Measurements from ENCODE around the gene C9orf85. TPM values are rescaled to one million over a fixed set of nuclear protein-coding genes. Genes with fewer than 3 reads are reported as not detected.

Gene C9orf85
- total and polyA plus RNA-seq, 5 donors from 2014 or later: 7.2 to 14.7 (median 10.5) TPM

GRCh38 chr9:71884005-71884404 lies 27.4 kb upstream of the C9orf85 start:
- DNase-seq: no peak
- no peak for ATAC-seq (ENCODE audit: low read depth in 2 of 2)
- Histone ChIP-seq H3K27ac (ENCODE audit: insufficient read depth, low read length, poor library complexity, severe bottlenecking) (no peak overlapping the region), H3K4me3 (ENCODE audit: low read depth, low read length) (no peak overlapping the region), H3K4me1 (ENCODE audit: control insufficient read depth, insufficient read depth, low read length, poor library complexity, severe bottlenecking) (peaks cover 27% of the 10 kb centered on the region), H3K36me3 (ENCODE audit: control insufficient read depth, insufficient read depth, low read length) (no peaks in the 10 kb centered on the region), H3K27me3 (ENCODE audit: control insufficient read depth, insufficient read depth, low read length) (no peaks in the 10 kb centered on the region), H3K9me3 (ENCODE audit: control insufficient read depth in 2 of 2, low read length in 2 of 2) (peaks cover 23 to 32% of the 10 kb centered on the region in 2 experiments)
- peak overlapping the region in 1 of 3 donors; percentile 96 for H3K27ac Mint-ChIP-seq
- peaks cover 30 to 48% (median 37%) of the 10 kb centered on the region in 4 donors for H3K4me1 Mint-ChIP-seq
- H3K9me3 Mint-ChIP-seq: peaks cover 0 to 38% (median 15%) of the 10 kb centered on the region in 7 donors
- H3K36me3 Mint-ChIP-seq: peaks cover 25% of the 10 kb centered on the region
- H3K27me3 Mint-ChIP-seq: no peaks in the 10 kb centered on the region
- no peak overlapping the region for H3K4me3 Mint-ChIP-seq

GRCh38 chr9:71885467-71885866 lies 26.0 kb upstream of the C9orf85 start:
- peak; percentile 28 to 50 for ATAC-seq (ENCODE audit: low read depth in 2 of 2)
- no peaks in the 10 kb centered on the region for H3K27me3 Mint-ChIP-seq
- no peaks in the 10 kb centered on the region for H3K27me3 ChIP-seq (ENCODE audit: control insufficient read depth, insufficient read depth, low read length)
- peaks cover 0 to 28% (median 12%) of the 10 kb centered on the region in 7 donors for H3K9me3 Mint-ChIP-seq
- H3K36me3 Mint-ChIP-seq: peaks cover 30% of the 10 kb centered on the region
- DNase-seq: no peak
- H3K4me3 Mint-ChIP-seq: peak overlapping the region in 3 of 4 donors; percentile 3 to 43 (median 19)
- peaks cover 27% of the 10 kb centered on the region for H3K4me1 ChIP-seq (ENCODE audit: control insufficient read depth, insufficient read depth, low read length, poor library complexity, severe bottlenecking)
- H3K4me1 Mint-ChIP-seq: peaks cover 31 to 54% (median 45%) of the 10 kb centered on the region in 4 donors
- no peaks in the 10 kb centered on the region for H3K36me3 ChIP-seq (ENCODE audit: control insufficient read depth, insufficient read depth, low read length)
- peak overlapping the region; percentile 12 to 89 (median 50) for H3K27ac Mint-ChIP-seq
- peak overlapping the region; percentile 48 for H3K4me3 ChIP-seq (ENCODE audit: low read depth, low read length)
- H3K27ac ChIP-seq (ENCODE audit: insufficient read depth, low read length, poor library complexity, severe bottlenecking): peak overlapping the region; percentile 56
- H3K9me3 ChIP-seq (ENCODE audit: control insufficient read depth in 2 of 2, low read length in 2 of 2): peaks cover 13 to 19% of the 10 kb centered on the region in 2 experiments

GRCh38 chr9:71886015-71886414 lies 25.4 kb upstream of the C9orf85 start:
- H3K27me3 Mint-ChIP-seq: no peaks in the 10 kb centered on the region
- peaks cover 34 to 55% (median 45%) of the 10 kb centered on the region in 4 donors for H3K4me1 Mint-ChIP-seq
- peak overlapping the region in 3 of 4 donors; percentile 11 to 65 (median 36) for H3K4me3 Mint-ChIP-seq
- Histone ChIP-seq H3K36me3 (ENCODE audit: control insufficient read depth, insufficient read depth, low read length) (no peaks in the 10 kb centered on the region), H3K4me3 (ENCODE audit: low read depth, low read length) (peak overlapping the region; percentile 48), H3K9me3 (ENCODE audit: control insufficient read depth in 2 of 2, low read length in 2 of 2) (peaks cover 11 to 18% of the 10 kb centered on the region in 2 experiments), H3K27ac (ENCODE audit: insufficient read depth, low read length, poor library complexity, severe bottlenecking) (peak overlapping the region; percentile 56), H3K4me1 (ENCODE audit: control insufficient read depth, insufficient read depth, low read length, poor library complexity, severe bottlenecking) (peaks cover 27% of the 10 kb centered on the region), H3K27me3 (ENCODE audit: control insufficient read depth, insufficient read depth, low read length) (no peaks in the 10 kb centered on the region)
- H3K9me3 Mint-ChIP-seq: peaks cover 0 to 26% (median 10%) of the 10 kb centered on the region in 7 donors
- H3K27ac Mint-ChIP-seq: peak overlapping the region; percentile 50 to 89 (median 68)
- DNase-seq (no peak), ATAC-seq (ENCODE audit: low read depth in 2 of 2) (no peak)
- peaks cover 27% of the 10 kb centered on the region for H3K36me3 Mint-ChIP-seq

DNA sequence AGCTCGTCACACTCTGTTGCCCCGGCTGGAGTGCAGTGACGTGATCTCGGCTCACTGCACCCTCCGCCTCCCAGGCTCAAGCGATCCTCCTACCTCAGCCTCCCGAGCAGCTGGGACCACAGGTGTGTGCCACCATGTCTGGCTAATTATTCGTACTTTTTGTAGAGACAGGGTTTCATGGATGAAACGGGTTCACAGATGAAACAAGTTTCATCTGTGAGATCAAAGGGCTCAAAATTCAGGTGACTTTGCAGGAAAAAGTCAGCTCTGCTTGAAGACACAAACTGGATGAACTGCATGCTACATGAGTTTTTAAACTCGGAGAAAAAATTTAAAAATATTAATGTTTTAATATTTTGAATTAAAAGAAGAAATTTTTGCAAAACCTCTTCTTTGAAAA lies 24.9 kb upstream of the C9orf85 start:
- no peaks in the 10 kb centered on the region for H3K27me3 Mint-ChIP-seq

GRCh38 chr9:71887362-71887761 lies 24.1 kb upstream of the C9orf85 start:
- Mint-ChIP-seq H3K4me1 (peaks cover 35 to 62% (median 51%) of the 10 kb centered on the region in 4 donors), H3K9me3 (peaks cover 0 to 18% (median 7%) of the 10 kb centered on the region in 7 donors), H3K27me3 (no peaks in the 10 kb centered on the region), H3K36me3 (peaks cover 17% of the 10 kb centered on the region), H3K4me3 (peak overlapping the region in 1 of 4 donors; percentile 7), H3K27ac (peak overlapping the region; percentile 22 to 50 (median 41))
- Histone ChIP-seq H3K9me3 (ENCODE audit: control insufficient read depth in 2 of 2, low read length in 2 of 2) (peaks cover 8 to 9% of the 10 kb centered on the region in 2 experiments), H3K4me1 (ENCODE audit: control insufficient read depth, insufficient read depth, low read length, poor library complexity, severe bottlenecking) (peaks cover 27% of the 10 kb centered on the region), H3K27me3 (ENCODE audit: control insufficient read depth, insufficient read depth, low read length) (no peaks in the 10 kb centered on the region), H3K27ac (ENCODE audit: insufficient read depth, low read length, poor library complexity, severe bottlenecking) (no peak overlapping the region), H3K36me3 (ENCODE audit: control insufficient read depth, insufficient read depth, low read length) (no peaks in the 10 kb centered on the region), H3K4me3 (ENCODE audit: low read depth, low read length) (peak overlapping the region; percentile 30)
- no peak for ATAC-seq (ENCODE audit: low read depth in 2 of 2)
- no peak for DNase-seq

More for the DNA sequence above, 24.9 kb upstream of the C9orf85 start:
- Mint-ChIP-seq H3K27ac (peak overlapping the region; percentile 50 to 89 (median 68)), H3K36me3 (peaks cover 22% of the 10 kb centered on the region), H3K9me3 (peaks cover 0 to 20% (median 8%) of the 10 kb centered on the region in 7 donors), H3K4me1 (peaks cover 34 to 60% (median 48%) of the 10 kb centered on the region in 4 donors), H3K4me3 (peak overlapping the region in 3 of 4 donors; percentile 11 to 65 (median 36))
- Histone ChIP-seq H3K4me1 (ENCODE audit: control insufficient read depth, insufficient read depth, low read length, poor library complexity, severe bottlenecking) (peaks cover 27% of the 10 kb centered on the region), H3K9me3 (ENCODE audit: control insufficient read depth in 2 of 2, low read length in 2 of 2) (peaks cover 10 to 17% of the 10 kb centered on the region in 2 experiments), H3K4me3 (ENCODE audit: low read depth, low read length) (no peak overlapping the region), H3K27me3 (ENCODE audit: control insufficient read depth, insufficient read depth, low read length) (no peaks in the 10 kb centered on the region), H3K27ac (ENCODE audit: insufficient read depth, low read length, poor library complexity, severe bottlenecking) (no peak overlapping the region), H3K36me3 (ENCODE audit: control insufficient read depth, insufficient read depth, low read length) (no peaks in the 10 kb centered on the region)
- DNase-seq (no peak), ATAC-seq (ENCODE audit: low read depth in 2 of 2) (no peak)

DNA sequence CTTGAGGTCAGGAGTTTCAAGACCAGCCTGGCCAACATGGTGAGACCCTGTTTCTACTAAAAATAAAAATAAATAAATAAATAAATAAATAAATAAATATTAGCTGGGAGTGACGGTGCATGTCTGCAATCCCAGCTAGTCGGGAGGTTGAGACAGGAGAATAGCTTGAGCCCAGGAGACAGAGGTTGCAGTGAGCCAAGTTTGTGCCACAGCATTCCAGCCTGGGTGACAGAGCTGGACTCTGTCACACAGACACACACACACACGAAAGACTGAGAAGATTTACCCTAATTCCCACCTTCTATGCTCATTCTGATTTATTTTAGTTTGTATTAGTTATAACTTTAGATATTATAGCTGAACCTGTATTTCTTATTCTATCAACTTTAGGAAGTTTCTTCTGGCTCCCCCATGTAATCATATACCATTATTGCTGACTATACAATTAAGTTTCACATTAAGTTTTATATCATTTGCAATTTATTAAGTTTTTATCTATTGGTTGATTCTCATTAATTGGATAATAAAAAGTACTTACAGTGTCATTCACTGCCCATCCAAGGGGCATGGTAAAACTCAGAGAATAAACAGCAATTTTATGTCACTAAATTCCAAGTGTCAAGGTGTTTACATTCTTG lies 21.3 kb upstream of the C9orf85 start:
- Histone ChIP-seq H3K27ac (ENCODE audit: insufficient read depth, low read length, poor library complexity, severe bottlenecking) (no peak overlapping the region), H3K9me3 (ENCODE audit: control insufficient read depth in 2 of 2, low read length in 2 of 2) (no peaks in the 10 kb centered on the region), H3K4me3 (ENCODE audit: low read depth, low read length) (no peak overlapping the region), H3K27me3 (ENCODE audit: control insufficient read depth, insufficient read depth, low read length) (no peaks in the 10 kb centered on the region), H3K36me3 (ENCODE audit: control insufficient read depth, insufficient read depth, low read length) (no peaks in the 10 kb centered on the region), H3K4me1 (ENCODE audit: control insufficient read depth, insufficient read depth, low read length, poor library complexity, severe bottlenecking) (peaks cover 31% of the 10 kb centered on the region)
- Mint-ChIP-seq H3K9me3 (no peaks in the 10 kb centered on the region), H3K36me3 (peaks cover 15% of the 10 kb centered on the region), H3K27me3 (no peaks in the 10 kb centered on the region), H3K27ac (no peak overlapping the region), H3K4me1 (peaks cover 39 to 73% (median 53%) of the 10 kb centered on the region in 4 donors), H3K4me3 (no peak overlapping the region)
- no peak for DNase-seq
- no peak for ATAC-seq (ENCODE audit: low read depth in 2 of 2)

DNA sequence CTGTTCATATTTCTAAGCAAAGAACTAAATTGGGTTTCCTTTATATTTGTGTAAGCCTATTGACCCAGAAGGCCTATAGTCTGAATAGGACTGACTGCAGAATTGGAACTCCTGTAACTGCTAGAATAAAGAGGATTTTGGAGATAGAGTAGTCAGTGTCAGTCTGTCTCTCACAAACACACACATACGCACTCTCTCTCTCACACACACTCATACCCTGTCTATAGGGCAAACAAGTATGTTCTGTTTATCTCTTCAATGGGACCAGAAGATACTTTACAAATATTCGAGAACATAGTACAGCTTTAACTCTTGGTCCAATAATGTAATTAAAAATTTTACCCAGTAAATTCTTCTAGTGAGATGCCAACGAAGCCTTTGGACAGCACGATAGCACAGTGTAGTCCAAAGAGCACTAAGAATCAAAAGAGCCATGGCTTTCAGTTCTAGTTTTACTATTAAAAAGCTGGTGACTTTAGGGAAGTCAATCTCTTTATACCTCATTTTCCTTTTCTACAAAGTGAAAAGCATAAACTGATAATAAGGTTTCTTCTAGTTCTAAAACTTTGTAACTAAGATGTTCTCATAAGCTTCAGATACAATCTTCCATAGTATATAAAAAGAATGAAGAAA lies 19.8 kb upstream of the C9orf85 start:
- no peak overlapping the region for H3K4me3 Mint-ChIP-seq
- H3K9me3 Mint-ChIP-seq: no peaks in the 10 kb centered on the region
- no peaks in the 10 kb centered on the region for H3K27me3 Mint-ChIP-seq
- DNase-seq (no peak), ATAC-seq (ENCODE audit: low read depth in 2 of 2) (no peak)
- peaks cover 43 to 74% (median 54%) of the 10 kb centered on the region in 4 donors for H3K4me1 Mint-ChIP-seq
- H3K36me3 ChIP-seq (ENCODE audit: control insufficient read depth, insufficient read depth, low read length): no peaks in the 10 kb centered on the region
- no peaks in the 10 kb centered on the region for H3K27me3 ChIP-seq (ENCODE audit: control insufficient read depth, insufficient read depth, low read length)
- no peaks in the 10 kb centered on the region for H3K9me3 ChIP-seq (ENCODE audit: control insufficient read depth in 2 of 2, low read length in 2 of 2)
- H3K36me3 Mint-ChIP-seq: peaks cover 16% of the 10 kb centered on the region
- H3K4me3 ChIP-seq (ENCODE audit: low read depth, low read length): no peak overlapping the region
- H3K4me1 ChIP-seq (ENCODE audit: control insufficient read depth, insufficient read depth, low read length, poor library complexity, severe bottlenecking): peaks cover 32% of the 10 kb centered on the region
- no peak overlapping the region for H3K27ac ChIP-seq (ENCODE audit: insufficient read depth, low read length, poor library complexity, severe bottlenecking)
- H3K27ac Mint-ChIP-seq: peak overlapping the region in 1 of 3 donors; percentile 35
